HEK293 (cell line): ENCODE results near the gene DLGAP5.

ENCODE experiments used
- CTCF ChIA-PET: fragments of 350-600 bp; formaldehyde crosslinking; extraction: SDS; loops from one replicate; lab custom pipeline; 2021; ENCODE audit warnings: antibody characterized with exemption; lab: Yijun Ruan, JAX
- POLR2A ChIA-PET: fragments of 300-600 bp; formaldehyde crosslinking; extraction: SDS; loops from one replicate; lab custom pipeline; 2020; ENCODE audit warnings: antibody characterized with exemption, inconsistent platforms; lab: Yijun Ruan, JAX
- H3K27ac ChIP-seq: fragments of 200-500 bp; sonication (Bioruptor generic); 2 replicates; pipeline ENCODE4 v1.5.1; 2014; ENCODE audit warnings: low read depth, low read length, control low read depth, inconsistent platforms; ENCODE audit errors: extremely low read depth
- H3K36me3 ChIP-seq, 2 experiments: fragments of 200-500 bp in 1 of 2; sonication (Bioruptor generic) in 1 of 2; 1 replicate in 1 of 2; 2 replicates in 1 of 2; pipeline ENCODE4 v1.5.1; 2014 to 2017; ENCODE audit warnings: inconsistent platforms in 2 of 2, low read length in 2 of 2; ENCODE audit not compliant: control insufficient read depth in 2 of 2, insufficient read depth in 1 of 2
- H3K4me1 ChIP-seq: fragments of 200-500 bp; sonication (Bioruptor generic); 2 replicates; pipeline ENCODE4 v1.5.1; 2014; ENCODE audit warnings: mild to moderate bottlenecking, low read length, inconsistent platforms; ENCODE audit not compliant: control insufficient read depth, insufficient read depth
- H3K4me3 ChIP-seq: 2 replicates; pipeline ENCODE4 v1.5.1; 2011; ENCODE audit warnings: low read depth, mild to moderate bottlenecking, control low read depth, low read length, moderate library complexity
- H3K9me3 ChIP-seq: fragments of 200-500 bp; sonication (Bioruptor generic); 2 replicates; pipeline ENCODE4 v1.5.1; 2014; ENCODE audit warnings: low read depth, low read length, inconsistent platforms; ENCODE audit not compliant: control insufficient read depth, insufficient read depth
- FEZF1 ChIP-seq: fragments of 450-650 bp; formaldehyde crosslinking; IDR thresholded peaks from 2 replicates; pipeline ENCODE4 v1.5.1; 2016; ENCODE audit warnings: missing biosample characterization, missing genetic modification characterization
- GFI1B ChIP-seq: fragments of 450-650 bp; formaldehyde crosslinking; IDR thresholded peaks from 2 replicates; pipeline ENCODE4 v1.5.1; 2016; ENCODE audit warnings: missing biosample characterization, missing genetic modification characterization
- KLF8 ChIP-seq: fragments of 450-650 bp; formaldehyde crosslinking; IDR thresholded peaks from 2 replicates; pipeline ENCODE4 v1.5.1; 2016; ENCODE audit warnings: missing biosample characterization, missing genetic modification characterization
- SALL2 ChIP-seq: fragments of 450-650 bp; formaldehyde crosslinking; IDR thresholded peaks from 2 replicates; pipeline ENCODE4 v1.5.0; 2017; ENCODE audit warnings: missing biosample characterization, mild to moderate bottlenecking, missing genetic modification characterization, borderline replicate concordance
- TRIM28 ChIP-seq: IDR thresholded peaks from 2 replicates; pipeline ENCODE4 v1.6.1; 2011; ENCODE audit warnings: low read length, control low read depth, borderline replicate concordance
- ZBTB1 ChIP-seq: fragments of 450-650 bp; formaldehyde crosslinking; IDR thresholded peaks from 2 replicates; pipeline ENCODE4 v1.5.1; 2016; ENCODE audit warnings: missing biosample characterization, missing genetic modification characterization
- ZBTB6 ChIP-seq: fragments of 450-650 bp; formaldehyde crosslinking; IDR thresholded peaks from 2 replicates; pipeline ENCODE4 v1.5.1; 2017; ENCODE audit warnings: missing biosample characterization, missing genetic modification characterization
- ZBTB8A ChIP-seq: fragments of 450-650 bp; formaldehyde crosslinking; IDR thresholded peaks from 2 replicates; pipeline ENCODE4 v1.5.1; 2016; ENCODE audit warnings: missing biosample characterization, missing genetic modification characterization
- ZNF114 ChIP-seq: fragments of 450-650 bp; formaldehyde crosslinking; IDR thresholded peaks from 2 replicates; pipeline ENCODE4 v1.5.0; 2017; ENCODE audit warnings: missing biosample characterization, missing genetic modification characterization
- ZNF132 ChIP-seq: fragments of 450-650 bp; formaldehyde crosslinking; IDR thresholded peaks from 2 replicates; pipeline ENCODE4 v1.5.1; 2017; ENCODE audit warnings: missing biosample characterization, missing genetic modification characterization, borderline replicate concordance
- ZNF174 ChIP-seq: fragments of 450-650 bp; formaldehyde crosslinking; IDR thresholded peaks from 2 replicates; pipeline ENCODE4 v1.5.0; 2017; ENCODE audit warnings: missing biosample characterization, mild to moderate bottlenecking, missing genetic modification characterization
- ZNF366 ChIP-seq: fragments of 450-650 bp; formaldehyde crosslinking; conservative IDR thresholded peaks from 2 replicates; pipeline ENCODE4 v1.5.1; 2016; ENCODE audit warnings: missing biosample characterization, missing genetic modification characterization
- ZNF488 ChIP-seq: fragments of 450-650 bp; formaldehyde crosslinking; IDR thresholded peaks from 2 replicates; pipeline ENCODE4 v1.5.1; 2016; ENCODE audit warnings: missing biosample characterization, missing genetic modification characterization
- ZNF549 ChIP-seq: fragments of 450-650 bp; IDR thresholded peaks from 2 replicates; pipeline ENCODE4 v1.5.1; 2018; ENCODE audit warnings: missing biosample characterization, missing genetic modification characterization, mild to moderate bottlenecking, inconsistent platforms, moderate library complexity
- ZNF555 ChIP-seq: fragments of 450-650 bp; formaldehyde crosslinking; conservative IDR thresholded peaks from 2 replicates; pipeline ENCODE4 v1.5.1; 2017; ENCODE audit warnings: missing biosample characterization, mild to moderate bottlenecking, missing genetic modification characterization, inconsistent platforms
- ZNF558 ChIP-seq: fragments of 450-650 bp; formaldehyde crosslinking; IDR thresholded peaks from 2 replicates; pipeline ENCODE4 v1.5.1; 2016; ENCODE audit warnings: missing biosample characterization, missing genetic modification characterization
- ZNF580 ChIP-seq: fragments of 450-650 bp; formaldehyde crosslinking; IDR thresholded peaks from 2 replicates; pipeline ENCODE4 v1.5.1; 2016; ENCODE audit warnings: missing biosample characterization, missing genetic modification characterization
- ZNF621 ChIP-seq: fragments of 450-650 bp; formaldehyde crosslinking; IDR thresholded peaks from 2 replicates; pipeline ENCODE4 v1.5.1; 2017; ENCODE audit warnings: missing biosample characterization, missing genetic modification characterization

The DLGAP5 gene

GRCh38 chr14:55188686-55189295 is 2.6 kb downstream of the DLGAP5 start:
- TF ChIP-seq ZNF549 (tag by site-specific recombination) = no peak
- TF ChIP-seq ZBTB6 (tag by site-specific recombination) = no peak
- TF ChIP-seq ZNF174 = no peak
- no peak for TF ChIP-seq ZNF488 (tag by site-specific recombination)
- TF ChIP-seq SALL2 (tag by site-specific recombination) = no peak
- TF ChIP-seq GFI1B = no peak
- no peak for TF ChIP-seq ZNF621 (tag by site-specific recombination)
- no peak for TF ChIP-seq KLF8 (tag by site-specific recombination)
- TF ChIP-seq ZNF132 (tag by site-specific recombination) = no peak
- no peak for TF ChIP-seq ZNF114
- no peak for TF ChIP-seq ZNF558 (tag by site-specific recombination)
- TF ChIP-seq ZNF366 (tag by site-specific recombination) = no peak
- no peak for TF ChIP-seq ZBTB8A (tag by site-specific recombination)
- Histone ChIP-seq H3K4me1 (no peaks in the 10 kb centered on the region), H3K27ac (no peak overlapping the region), H3K4me3 (no peak overlapping the region), H3K9me3 (no peaks in the 10 kb centered on the region), H3K36me3 (peaks cover 27 to 33% of the 10 kb centered on the region in 2 experiments)
- POLR2A ChIA-PET = no interaction called here
- CTCF ChIA-PET = interaction anchor here (1.0 kb wide), 1 partner anchor 51 kb away, joined by 3 read pairs; no protein-coding TSS in a partner anchor

- CTCF ChIA-PET = no interaction called here
- H3K4me1 ChIP-seq = no peaks in the 10 kb centered on the region
- H3K36me3 ChIP-seq = peaks cover 83% of the 10 kb centered on the region in 2 experiments
- no peak overlapping the region for H3K4me3 ChIP-seq
- H3K27ac ChIP-seq = no peak overlapping the region
- POLR2A ChIA-PET = interaction anchor here (2.4 kb wide), 1 partner anchor 11 kb away, joined by 6 read pairs; the partner anchor contains the start of gene DLGAP5
- TF ChIP-seq ZBTB1 (tag by site-specific recombination) = no peak
- H3K9me3 ChIP-seq = no peaks in the 10 kb centered on the region
Observed at GRCh38 chr14:55180434-55180833, 11.0 kb downstream of the DLGAP5 start.

GRCh38 chr14:55180006-55180405 is 11.4 kb downstream of the DLGAP5 start:
- Histone ChIP-seq H3K36me3 (peaks cover 85 to 87% of the 10 kb centered on the region in 2 experiments), H3K4me1 (no peaks in the 10 kb centered on the region), H3K4me3 (no peak overlapping the region), H3K9me3 (no peaks in the 10 kb centered on the region), H3K27ac (no peak overlapping the region)
- POLR2A ChIA-PET = interaction anchor here (2.4 kb wide), 1 partner anchor 11 kb away, joined by 6 read pairs; the partner anchor contains the start of gene DLGAP5
- CTCF ChIA-PET = no interaction called here
- TF ChIP-seq ZBTB6 (tag by site-specific recombination) = no peak
- no peak for TF ChIP-seq FEZF1 (tag by site-specific recombination)
- no peak for TF ChIP-seq TRIM28
- TF ChIP-seq ZNF555 (tag by site-specific recombination) = no peak
- no peak for TF ChIP-seq ZNF580 (tag by site-specific recombination)
